SK-N-SH (cell line): Measurements from ENCODE around the gene TCEA3. TPM values are rescaled to one million over a fixed set of nuclear protein-coding genes. Genes with fewer than 3 reads are reported as not detected.

Experiments
- CTCF ChIA-PET: fragments of 300-600, 350-600 bp; formaldehyde crosslinking; extraction: SDS; loops from one replicate; lab custom pipeline; 2021; lab: Yijun Ruan, JAX
- POLR2A ChIA-PET: fragments of 350-600 bp; sonication (Branson Sonifier 250); formaldehyde crosslinking; extraction: SDS; loops from one replicate; lab custom pipeline; 2020; ENCODE audit warnings: antibody characterized with exemption, inconsistent platforms; lab: Yijun Ruan, JAX
- DNase-seq: peaks from one replicate; pipeline ENCODE4 v3.0.0; 2012
- H2AFZ ChIP-seq: fragments of 200-600 bp; sonication (generic); 2 replicates; pipeline ENCODE4 v1.8.1; 2016; ENCODE audit warnings: antibody characterized with exemption, mild to moderate bottlenecking, low read depth
- H3F3A ChIP-seq: fragments of 200-600 bp; sonication (generic); replicated peaks from 2 replicates; pipeline ENCODE3; 2016; ENCODE audit warnings: antibody characterized with exemption, mild to moderate bottlenecking; ENCODE audit not compliant: insufficient read depth
- H3K27ac ChIP-seq, 2 experiments: fragments of 200-500 bp in 1 of 2; fragments of 200-600 bp in 1 of 2; sonication (Bioruptor generic) in 1 of 2; sonication (generic), shearing (Covaris generic) in 1 of 2; 2 replicates each; pipeline versions ENCODE4 v1.5.1 to v1.6.1; 2014 to 2016; ENCODE audit warnings: low read depth in 2 of 2, inconsistent platforms in 1 of 2, low read length in 1 of 2, mild to moderate bottlenecking in 1 of 2, mixed read lengths in 1 of 2
- H3K27me3 ChIP-seq: fragments of 200-600 bp; sonication (generic), shearing (Covaris generic); 2 replicates; pipeline ENCODE4 v1.6.1; 2016; ENCODE audit warnings: mixed run types; ENCODE audit not compliant: insufficient read depth
- H3K36me3 ChIP-seq, 2 experiments: fragments of 200-500 bp in 1 of 2; fragments of 200-600 bp in 1 of 2; sonication (Bioruptor generic) in 1 of 2; sonication (generic) in 1 of 2; replicated peaks in 1 of 2; 2 replicates each; pipeline versions ENCODE3 to v1.5.1; 2014 to 2016; ENCODE audit warnings: low read length in 1 of 2, mild to moderate bottlenecking in 1 of 2; ENCODE audit not compliant: insufficient read depth in 2 of 2, control insufficient read depth in 1 of 2
- H3K4me1 ChIP-seq, 2 experiments: fragments of 200-500 bp in 1 of 2; fragments of 200-600 bp in 1 of 2; sonication (Bioruptor generic) in 1 of 2; sonication (generic), shearing (Covaris generic) in 1 of 2; 2 replicates each; pipeline versions ENCODE4 v1.5.1 to v1.6.1; 2014 to 2016; ENCODE audit warnings: low read depth in 1 of 2, low read length in 1 of 2, mixed run types in 1 of 2; ENCODE audit not compliant: insufficient read depth in 2 of 2, control insufficient read depth in 1 of 2
- H3K4me2 ChIP-seq: fragments of 200-600 bp; sonication (generic), shearing (Covaris generic); 2 replicates; pipeline ENCODE4 v1.6.1; 2017; ENCODE audit warnings: mixed run types
- H3K4me3 ChIP-seq, 2 experiments: fragments of 200-500 bp in 1 of 2; fragments of 200-600 bp in 1 of 2; sonication (Bioruptor generic) in 1 of 2; sonication (generic), shearing (Covaris generic) in 1 of 2; 2 replicates each; pipeline versions ENCODE4 v1.5.1 to v1.8.1; 2014 to 2016; ENCODE audit warnings: low read depth in 2 of 2, inconsistent platforms in 1 of 2, low read length in 1 of 2, mild to moderate bottlenecking in 1 of 2, mixed read lengths in 1 of 2, moderate library complexity in 1 of 2
- H3K79me2 ChIP-seq: fragments of 200-600 bp; sonication (generic); 2 replicates; pipeline ENCODE4 v1.8.1; 2017; ENCODE audit warnings: mild to moderate bottlenecking; ENCODE audit not compliant: insufficient read depth
- H3K9ac ChIP-seq: fragments of 200-600 bp; sonication (generic); 2 replicates; pipeline ENCODE4 v1.6.1; 2017; ENCODE audit warnings: mixed run types
- H3K9me2 ChIP-seq: fragments of 200-600 bp; sonication (generic); 2 replicates; pipeline ENCODE4 v1.6.1; 2017; ENCODE audit warnings: mixed run types
- H3K9me3 ChIP-seq: fragments of 200-600 bp; sonication (generic); 2 replicates; pipeline ENCODE4 v1.6.1; 2017; ENCODE audit warnings: mixed run types, mild to moderate bottlenecking, moderate library complexity
- H4K20me1 ChIP-seq: fragments of 200-600 bp; sonication (generic); 2 replicates; pipeline ENCODE4 v1.6.1; 2017; ENCODE audit warnings: mild to moderate bottlenecking, mixed run types; ENCODE audit not compliant: insufficient read depth
- EP300 ChIP-seq, 2 experiments: IDR thresholded peaks; 2 replicates each; pipeline versions ENCODE4 v1.4.0 to v1.6.1; 2012; ENCODE audit warnings: borderline replicate concordance in 1 of 2, low read depth in 1 of 2, low read length in 1 of 2
- EZH2phosphoT487 ChIP-seq: fragments of 200-600 bp; sonication (generic); IDR thresholded peaks from 2 replicates; pipeline ENCODE4 v1.6.1; 2017; ENCODE audit warnings: low read depth, mixed run types, mild to moderate bottlenecking, antibody characterized with exemption, moderate library complexity, borderline replicate concordance
- FOSL2 ChIP-seq: IDR thresholded peaks from 2 replicates; pipeline ENCODE4 v1.4.0; 2012; ENCODE audit warnings: low read depth, mild to moderate bottlenecking, moderate library complexity, borderline replicate concordance
- FOXM1 ChIP-seq: IDR thresholded peaks from 2 replicates; pipeline ENCODE4 v1.4.0; 2012; ENCODE audit warnings: low read depth, mild to moderate bottlenecking
- MAX ChIP-seq: IDR thresholded peaks from 2 replicates; pipeline ENCODE4 v1.4.0; 2012; ENCODE audit warnings: low read depth
- MEF2A ChIP-seq: IDR thresholded peaks from 2 replicates; pipeline ENCODE4 v1.4.0; 2012; ENCODE audit warnings: low read depth, borderline replicate concordance
- NRF1 ChIP-seq: IDR thresholded peaks from 2 replicates; pipeline ENCODE4 v1.6.1; 2012; ENCODE audit warnings: low read depth, mild to moderate bottlenecking, low read length
- PBX3 ChIP-seq: IDR thresholded peaks from 2 replicates; pipeline ENCODE4; 2012
- REST ChIP-seq: IDR thresholded peaks from 2 replicates; pipeline ENCODE4 v1.6.1; 2012; ENCODE audit warnings: mild to moderate bottlenecking, low read depth, low read length, moderate library complexity
- TEAD4 ChIP-seq: IDR thresholded peaks from 2 replicates; pipeline ENCODE4 v1.4.0; 2012; ENCODE audit warnings: mild to moderate bottlenecking, borderline replicate concordance; ENCODE audit not compliant: insufficient read depth
- USF1 ChIP-seq: IDR thresholded peaks from 2 replicates; pipeline ENCODE4 v1.4.0; 2012; ENCODE audit warnings: low read depth, borderline replicate concordance
- YY1 ChIP-seq: IDR thresholded peaks from 2 replicates; pipeline ENCODE4 v1.4.0; 2012; ENCODE audit warnings: low read depth, mild to moderate bottlenecking
- ZBTB33 ChIP-seq: IDR thresholded peaks from 2 replicates; pipeline ENCODE4 v1.4.0; 2012; ENCODE audit warnings: low read depth, borderline replicate concordance
- WGBS: methylation state at CpG from one replicate; pipeline ENCODE4 v1.1.6; 2017; ENCODE audit warnings: low lambda C conversion rate; 5-methylcytosine and 5-hydroxymethylcytosine counted together
- polyA plus RNA-seq, 3 experiments: library from polyadenylated mRNA; depleted of rRNA; stranded (reverse); fragments of >200 nt; gene quantifications; 2 replicates each; pipeline ENCODE4 v1.2.3, GENCODE V29; 2012

The TCEA3 gene
- polyA plus RNA-seq, 1 of the 3 experiments (the other 2 are of a cell fraction): 1.1 TPM

GRCh38 chr1:23397908-23398307 is 26.6 kb downstream of the TCEA3 start:
- H3K4me3 ChIP-seq: no peak overlapping the region
- POLR2A ChIA-PET: no interaction called here
- no peaks in the 10 kb centered on the region for H3K36me3 ChIP-seq
- H3K9me3 ChIP-seq: no peaks in the 10 kb centered on the region
- no peaks in the 10 kb centered on the region for H3K79me2 ChIP-seq
- no peak for DNase-seq
- no peaks in the 10 kb centered on the region for H3K27me3 ChIP-seq
- H2AFZ ChIP-seq: no peak overlapping the region
- peaks cover 9 to 20% of the 10 kb centered on the region in 2 experiments; a peak in 3 of 4 replicates for H3K4me1 ChIP-seq
- no peak overlapping the region for H3K9ac ChIP-seq
- peaks cover 27% of the 10 kb centered on the region for H3F3A ChIP-seq
- CTCF ChIA-PET: no interaction called here
- no peak for TF ChIP-seq REST
- TF ChIP-seq EP300 (IDR thresholded peaks at IDR 0.05; ENCODE audit: borderline replicate concordance in 1 of 2, low read depth in 1 of 2, low read length in 1 of 2): no peak
- no peak for TF ChIP-seq MEF2A
- no peak for TF ChIP-seq FOXM1
- no peak for TF ChIP-seq ZBTB33
- no peak for TF ChIP-seq MAX
- no peak for TF ChIP-seq PBX3
- no peak for TF ChIP-seq EZH2phosphoT487
- TF ChIP-seq TEAD4: no peak
- no peak for TF ChIP-seq YY1
- TF ChIP-seq NRF1: no peak
- no peak for TF ChIP-seq FOSL2
- TF ChIP-seq USF1: no peak
- TF ChIP-seq, all 33 proteins: peak for 0
- Histone ChIP-seq H3K9me2 (no peaks in the 10 kb centered on the region), H4K20me1 (no peaks in the 10 kb centered on the region), H3K27ac (no peak overlapping the region), H3K4me2 (no peak overlapping the region)
- 94% methylated on average over 7 of the region's 7 CpGs for WGBS
